Astrocyte (in vitro differentiated cells and primary cell): ENCODE data around the gene HIBADH. TPM values are rescaled to one million over a fixed set of nuclear protein-coding genes. Genes with fewer than 3 reads are reported as not detected.
A peak's percentile ranks its signal among the peaks of the same experiment; 100 is the strongest.

Experiments
- DNase-seq: peaks from one replicate; pipeline ENCODE4 v3.0.0-alpha.2; 2010; ENCODE audit warnings: low read depth
- FAIRE-seq: peaks from 2 replicates; lab custom pipeline; 2011; peaks lifted over from hg19 to GRCh38; lab: Jason Lieb, UNC
- H2AFZ ChIP-seq: 2 replicates; pipeline ENCODE4 v1.6.0; 2012; ENCODE audit warnings: low read depth, low read length, inconsistent platforms
- H3K27ac ChIP-seq: 2 replicates; pipeline ENCODE4 v1.5.1; 2011; ENCODE audit warnings: low read depth, low read length, inconsistent platforms
- H3K27me3 ChIP-seq: 2 replicates; pipeline ENCODE4 v1.6.0; 2011; ENCODE audit warnings: low read length, inconsistent platforms; ENCODE audit not compliant: insufficient read depth
- H3K36me3 ChIP-seq: 2 replicates; pipeline ENCODE4 v1.5.1; 2011; ENCODE audit warnings: low read length, inconsistent platforms; ENCODE audit not compliant: insufficient read depth
- H3K4me1 ChIP-seq: 2 replicates; pipeline ENCODE4 v1.5.1; 2011; ENCODE audit warnings: low read length, inconsistent platforms; ENCODE audit not compliant: insufficient read depth
- H3K4me2 ChIP-seq: 2 replicates; pipeline ENCODE4 v1.6.0; 2012; ENCODE audit warnings: low read length, inconsistent platforms
- H3K4me3 ChIP-seq: 2 replicates; pipeline ENCODE4 v1.5.1; 2011; ENCODE audit warnings: low read depth, mild to moderate bottlenecking, low read length, inconsistent platforms; ENCODE audit not compliant: insufficient read depth
- H3K79me2 ChIP-seq: 2 replicates; pipeline ENCODE4 v1.6.0; 2012; ENCODE audit warnings: mild to moderate bottlenecking, low read length, inconsistent platforms; ENCODE audit not compliant: insufficient read depth
- H3K9ac ChIP-seq: 2 replicates; pipeline ENCODE4 v1.6.0; 2012; ENCODE audit warnings: mild to moderate bottlenecking, low read length, inconsistent platforms
- H3K9me3 ChIP-seq: 2 replicates; pipeline ENCODE4 v1.5.1; 2012; ENCODE audit warnings: low read depth, mild to moderate bottlenecking, low read length, inconsistent platforms; ENCODE audit not compliant: insufficient read depth
- H4K20me1 ChIP-seq: 2 replicates; pipeline ENCODE4 v1.6.0; 2012; ENCODE audit warnings: low read length, inconsistent platforms; ENCODE audit not compliant: insufficient read depth
- H3K27ac Mint-ChIP-seq: one replicate; pipeline ENCODE4 v1.8.0; 2021; ENCODE audit warnings: mild to moderate bottlenecking, mixed read lengths; ENCODE audit not compliant: unreplicated experiment
- H3K27me3 Mint-ChIP-seq: one replicate; pipeline ENCODE4 v1.8.0; 2021; ENCODE audit warnings: low read depth, mixed read lengths; ENCODE audit not compliant: unreplicated experiment
- H3K36me3 Mint-ChIP-seq: one replicate; pipeline ENCODE4 v1.8.0; 2021; ENCODE audit warnings: low read depth, mixed read lengths; ENCODE audit not compliant: unreplicated experiment
- H3K4me1 Mint-ChIP-seq: one replicate; pipeline ENCODE4 v1.8.0; 2021; ENCODE audit warnings: low read depth, mixed read lengths; ENCODE audit not compliant: unreplicated experiment
- H3K4me3 Mint-ChIP-seq: one replicate; pipeline ENCODE4 v1.8.0; 2021; ENCODE audit warnings: mild to moderate bottlenecking, moderate library complexity, mixed read lengths; ENCODE audit not compliant: unreplicated experiment
- H3K9me3 Mint-ChIP-seq: one replicate; pipeline ENCODE4 v1.8.0; 2021; ENCODE audit warnings: mild to moderate bottlenecking, mixed read lengths; ENCODE audit not compliant: unreplicated experiment
- EZH2 ChIP-seq: IDR thresholded peaks from 2 replicates; pipeline ENCODE4 v1.6.1; 2012; ENCODE audit warnings: mild to moderate bottlenecking, low read length, inconsistent platforms; ENCODE audit not compliant: insufficient read depth
- total RNA-seq: library from RNA; stranded (reverse); gene quantifications from 2 replicates; pipeline ENCODE4 v1.2.1, GENCODE V29; 2021
- TF ChIP-seq, protein P1 (sequence below): IDR thresholded peaks from 2 replicates; pipeline ENCODE4 v1.5.1; 2011; ENCODE audit warnings: low read depth, mild to moderate bottlenecking, inconsistent platforms, low read length, moderate library complexity; ENCODE audit not compliant: insufficient read depth

The HIBADH gene
- total RNA-seq, 1 donor from 2014 or later = 21.9 TPM

- Mint-ChIP-seq H3K9me3 (no peaks in the 10 kb centered on the region), H3K27me3 (no peaks in the 10 kb centered on the region), H3K36me3 (no peaks in the 10 kb centered on the region), H3K27ac (no peak overlapping the region), H3K4me3 (no peak overlapping the region), H3K4me1 (peaks cover 2% of the 10 kb centered on the region)
- DNase-seq = no peak
- no peaks in the 10 kb centered on the region for H3K36me3 ChIP-seq
- H3K27me3 ChIP-seq = no peaks in the 10 kb centered on the region
- H4K20me1 ChIP-seq = no peaks in the 10 kb centered on the region
- H3K27ac ChIP-seq = no peak overlapping the region
- H3K4me2 ChIP-seq = no peak overlapping the region
- H3K4me1 ChIP-seq = no peaks in the 10 kb centered on the region
- H2AFZ ChIP-seq = no peak overlapping the region
- FAIRE-seq = no peak
- H3K9ac ChIP-seq = no peak overlapping the region
- H3K79me2 ChIP-seq = no peaks in the 10 kb centered on the region
- no peaks in the 10 kb centered on the region for H3K9me3 ChIP-seq
- TF ChIP-seq, protein P1, sequence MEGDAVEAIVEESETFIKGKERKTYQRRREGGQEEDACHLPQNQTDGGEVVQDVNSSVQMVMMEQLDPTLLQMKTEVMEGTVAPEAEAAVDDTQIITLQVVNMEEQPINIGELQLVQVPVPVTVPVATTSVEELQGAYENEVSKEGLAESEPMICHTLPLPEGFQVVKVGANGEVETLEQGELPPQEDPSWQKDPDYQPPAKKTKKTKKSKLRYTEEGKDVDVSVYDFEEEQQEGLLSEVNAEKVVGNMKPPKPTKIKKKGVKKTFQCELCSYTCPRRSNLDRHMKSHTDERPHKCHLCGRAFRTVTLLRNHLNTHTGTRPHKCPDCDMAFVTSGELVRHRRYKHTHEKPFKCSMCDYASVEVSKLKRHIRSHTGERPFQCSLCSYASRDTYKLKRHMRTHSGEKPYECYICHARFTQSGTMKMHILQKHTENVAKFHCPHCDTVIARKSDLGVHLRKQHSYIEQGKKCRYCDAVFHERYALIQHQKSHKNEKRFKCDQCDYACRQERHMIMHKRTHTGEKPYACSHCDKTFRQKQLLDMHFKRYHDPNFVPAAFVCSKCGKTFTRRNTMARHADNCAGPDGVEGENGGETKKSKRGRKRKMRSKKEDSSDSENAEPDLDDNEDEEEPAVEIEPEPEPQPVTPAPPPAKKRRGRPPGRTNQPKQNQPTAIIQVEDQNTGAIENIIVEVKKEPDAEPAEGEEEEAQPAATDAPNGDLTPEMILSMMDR = no peak
- TF ChIP-seq EZH2 = no peak
- H3K4me3 ChIP-seq = no peak overlapping the region
Measured at GRCh38 chr7:27684491-27684890, 21.8 kb upstream of the HIBADH start.

DNA sequence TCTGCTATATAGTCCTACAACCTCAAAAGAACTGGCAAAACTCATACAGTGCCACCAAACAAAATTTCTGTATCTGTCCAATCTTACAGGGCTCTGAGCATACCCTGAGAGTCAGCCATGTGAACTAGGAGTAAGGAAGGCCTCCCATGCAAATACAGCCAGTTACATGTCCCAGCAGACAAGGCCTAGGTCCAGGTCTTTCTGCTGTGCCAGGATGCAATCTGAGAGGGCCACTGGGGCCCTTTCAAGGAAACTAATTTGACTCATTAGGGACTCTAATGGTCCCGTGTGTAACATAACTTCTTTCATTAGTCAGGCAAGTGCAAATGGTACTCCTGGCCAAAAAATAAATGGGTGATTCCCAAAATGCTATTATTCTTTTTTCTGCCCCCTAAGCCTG, 17.9 kb upstream of the HIBADH start:
- H3K9me3 Mint-ChIP-seq = no peaks in the 10 kb centered on the region
- H3K9me3 ChIP-seq = no peaks in the 10 kb centered on the region
- no peak overlapping the region for H3K27ac Mint-ChIP-seq
- no peak for DNase-seq
- no peaks in the 10 kb centered on the region for H3K27me3 Mint-ChIP-seq
- no peak for TF ChIP-seq EZH2
- TF ChIP-seq, protein P1 = no peak
- H3K4me2 ChIP-seq = no peak overlapping the region
- no peak overlapping the region for H3K9ac ChIP-seq
- no peak overlapping the region for H3K4me3 ChIP-seq
- no peak overlapping the region for H3K27ac ChIP-seq
- H3K36me3 ChIP-seq = no peaks in the 10 kb centered on the region
- peaks cover 23% of the 10 kb centered on the region for H3K4me1 ChIP-seq
- FAIRE-seq = no peak
- H3K27me3 ChIP-seq = no peaks in the 10 kb centered on the region
- H4K20me1 ChIP-seq = no peaks in the 10 kb centered on the region
- H3K36me3 Mint-ChIP-seq = no peaks in the 10 kb centered on the region
- peaks cover 21% of the 10 kb centered on the region for H3K4me1 Mint-ChIP-seq
- H2AFZ ChIP-seq = no peak overlapping the region
- no peak overlapping the region for H3K4me3 Mint-ChIP-seq
- H3K79me2 ChIP-seq = no peaks in the 10 kb centered on the region

GRCh38 chr7:27678617-27679260, 16.1 kb upstream of the HIBADH start:
- Histone ChIP-seq H2AFZ (no peak overlapping the region), H3K9me3 (no peaks in the 10 kb centered on the region), H3K4me1 (peaks cover 23% of the 10 kb centered on the region), H3K27ac (peak overlapping the region; percentile 99), H3K4me3 (peak overlapping the region; percentile 19), H4K20me1 (no peaks in the 10 kb centered on the region), H3K9ac (peak overlapping the region; percentile 76), H3K36me3 (no peaks in the 10 kb centered on the region), H3K27me3 (no peaks in the 10 kb centered on the region), H3K4me2 (peak overlapping the region; percentile 65), H3K79me2 (no peaks in the 10 kb centered on the region)
- peak overlapping the region; percentile 6 for H3K4me3 Mint-ChIP-seq
- no peaks in the 10 kb centered on the region for H3K36me3 Mint-ChIP-seq
- H3K27ac Mint-ChIP-seq = peak overlapping the region; percentile 100
- TF ChIP-seq, protein P1 = no peak
- no peaks in the 10 kb centered on the region for H3K27me3 Mint-ChIP-seq
- peaks cover 21% of the 10 kb centered on the region for H3K4me1 Mint-ChIP-seq
- no peaks in the 10 kb centered on the region for H3K9me3 Mint-ChIP-seq
- FAIRE-seq = no peak
- peak; percentile 38 for DNase-seq
